ENCODE results near the gene MATN3. TPM values are rescaled to one million over a fixed set of nuclear protein-coding genes. Genes with fewer than 3 reads are reported as not detected.
A peak's percentile ranks its signal among the peaks of the same experiment; 100 is the strongest.

The MATN3 gene
- total and polyA plus RNA-seq, 9 of the 15 experiments (the other 6 are each of a cell fraction or from before 2014, with no cell fraction given), result not detected

- TF ChIP-seq CBX8 (IDR thresholded peaks at IDR 0.05; ENCODE audit: borderline replicate concordance, extremely low read depth, low read depth, low read length, poor library complexity, severe bottlenecking) (no peak), PHF21A (IDR thresholded peaks at IDR 0.05; ENCODE audit: borderline replicate concordance, low read depth) (no peak), E2F8 (IDR thresholded peaks at IDR 0.05; ENCODE audit: low read depth, partially characterized antibody) (no peak)
Measured at GRCh38 chr2:19989667-19990415, 22.6 kb downstream of the MATN3 start, which contains the start of gene WDR35 (continued).

GRCh38 chr2:19989342-19989666 lies 23.2 kb downstream of the MATN3 start:
- 3% methylated on average over 8 of the region's 8 CpGs for WGBS (ENCODE audit: insufficient coverage, low coverage, missing lambda C conversion rate)
- POLR2A ChIA-PET, result interaction anchor here (0.6 to 1.4 kb wide), 2 partner anchors 14 to 22 kb away, joined by 4 to 5 read pairs; no protein-coding TSS in a partner anchor
- peak; percentile 56; the same call in 2 of the 3 replicates for ATAC-seq

More at GRCh38 chr2:19989342-19989666, 23.2 kb downstream of the MATN3 start:
- DNase-seq (ENCODE audit: extremely low read depth in 1 of 4, low spot score in 3 of 4) (no peak), FAIRE-seq (no peak)
- Histone ChIP-seq H2AFZ (ENCODE audit: low read depth, low read length) (peak overlapping the region; percentile 96), H3K9me1 (ENCODE audit: control insufficient read depth, insufficient read depth, low read length) (no peaks in the 10 kb centered on the region), H3K79me2 (ENCODE audit: control insufficient read depth, insufficient read depth, low read length) (peaks cover 11% of the 10 kb centered on the region; the same call in 1 of the 3 replicates), H4K20me1 (replicated peaks; ENCODE audit: control insufficient read depth, insufficient read depth, low read length) (no peaks in the 10 kb centered on the region), H3K4me2 (ENCODE audit: insufficient read depth, low read length) (peak overlapping the region; percentile 88), H3K27me3 (ENCODE audit: control insufficient read depth in 2 of 2, insufficient read depth in 2 of 2, low read length in 2 of 2) (no peaks in the 10 kb centered on the region; a peak in 1 of 5 replicates), H3K27ac (ENCODE audit: extremely low read depth, low read depth, low read length) (no peak overlapping the region; the same call in 2 of the 3 replicates), H3K36me3 (ENCODE audit: control insufficient read depth, insufficient read depth, low read length) (peaks cover 4% of the 10 kb centered on the region; the same call in 2 of the 3 replicates), H3K4me3 (peak overlapping the region; percentile 74), H3K4me1 (replicated peaks in 1 of 2; ENCODE audit: control insufficient read depth in 2 of 2, insufficient read depth in 2 of 2, low read length in 2 of 2) (peaks cover 0 to 9% of the 10 kb centered on the region in 2 experiments; a peak in 2 of 5 replicates), H3K9ac (ENCODE audit: insufficient read depth in 1 of 2, low read depth in 2 of 2, low read length in 2 of 2) (peak overlapping the region; percentile 54 to 91), H3K9me3 (replicated peaks; ENCODE audit: control insufficient read depth, insufficient read depth, low read depth, low read length) (no peaks in the 10 kb centered on the region)
- intact Hi-C loops (cut with micrococcal nuclease) (no loop called here), in situ Hi-C loops (cut with MboI) (no loop called here)
- TF ChIP-seq EGR1 (conservative IDR thresholded peaks at IDR 0.05), result no peak
- TF ChIP-seq TEAD1 (CRISPR knock-in tag; IDR thresholded peaks at IDR 0.05), result 0 out of 4 replicates have a peak, but pooled peaks of 1 of the 2 experiments have one; percentile 15
- peak; percentile 45 for TF ChIP-seq ZNF263 (CRISPR knock-in tag; IDR thresholded peaks at IDR 0.05; ENCODE audit: borderline replicate concordance)
- CTCF ChIA-PET (ENCODE audit: low intra/inter-chr PET ratio), result interaction anchor here (0.7 kb wide), 1 partner anchor 749 kb away, joined by 4 read pairs; no protein-coding TSS in a partner anchor
- TSS peak; percentile 49 for BruUV-seq (replicated peaks)

Data from K562 (cell line).